Kasumi-1 (cell line): ENCODE data around the gene MPZL3.

Experiments
- DNase-seq, 2 experiments: peaks; one replicate each; lab custom pipeline; 2025; lab: John Stamatoyannopoulos, UW

The MPZL3 gene, protein sequence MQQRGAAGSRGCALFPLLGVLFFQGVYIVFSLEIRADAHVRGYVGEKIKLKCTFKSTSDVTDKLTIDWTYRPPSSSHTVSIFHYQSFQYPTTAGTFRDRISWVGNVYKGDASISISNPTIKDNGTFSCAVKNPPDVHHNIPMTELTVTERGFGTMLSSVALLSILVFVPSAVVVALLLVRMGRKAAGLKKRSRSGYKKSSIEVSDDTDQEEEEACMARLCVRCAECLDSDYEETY

DNA sequence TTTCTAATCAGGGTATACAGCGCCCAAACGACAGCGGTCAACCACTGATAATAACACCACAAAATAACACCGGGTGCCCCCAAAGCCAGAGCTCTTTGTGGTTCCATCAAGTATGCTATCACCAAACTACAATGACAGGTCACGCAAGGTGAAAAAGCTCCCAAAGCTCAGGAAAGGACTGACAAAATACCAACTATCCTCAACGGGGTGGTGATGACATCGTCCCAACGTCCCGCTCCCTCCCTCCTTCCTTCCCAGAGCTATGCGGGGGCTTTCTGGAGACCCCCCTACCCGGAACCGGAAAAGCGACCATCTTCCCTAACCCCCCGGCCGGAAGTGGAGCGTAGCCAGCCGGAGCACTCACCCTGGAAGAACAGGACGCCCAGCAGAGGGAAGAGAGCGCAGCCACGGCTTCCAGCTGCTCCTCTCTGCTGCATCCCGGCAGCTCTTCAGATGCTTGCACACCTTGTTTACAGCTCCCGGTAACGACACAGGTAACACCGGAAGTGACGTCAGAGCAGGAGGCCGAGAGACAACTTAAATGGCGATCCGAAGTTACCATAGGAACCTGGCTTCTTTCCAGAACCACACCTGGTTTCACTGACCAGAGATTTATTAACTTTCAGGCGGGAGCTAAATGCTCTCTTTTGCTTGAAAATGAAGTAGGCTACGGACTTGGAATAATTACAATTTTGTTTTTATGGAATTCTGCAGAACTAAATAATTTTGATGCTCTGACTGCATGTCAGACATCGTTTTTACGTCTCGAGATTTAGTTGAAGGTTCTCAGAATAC lies at the start of gene MPZL3:
Gene MPZL3 (minus strand): TSS at position 508 of the 795 bp plus-strand sequence. CDS start 71 bp downstream, at position 437.
- DNase-seq: no peak

- no peak for DNase-seq
Measured at GRCh38 chr11:118301600-118302195, 49.5 kb upstream of the MPZL3 start.

- peak; percentile 47 to 61 for DNase-seq
Measured at GRCh38 chr11:118295815-118296454, 43.8 kb upstream of the MPZL3 start.

DNA sequence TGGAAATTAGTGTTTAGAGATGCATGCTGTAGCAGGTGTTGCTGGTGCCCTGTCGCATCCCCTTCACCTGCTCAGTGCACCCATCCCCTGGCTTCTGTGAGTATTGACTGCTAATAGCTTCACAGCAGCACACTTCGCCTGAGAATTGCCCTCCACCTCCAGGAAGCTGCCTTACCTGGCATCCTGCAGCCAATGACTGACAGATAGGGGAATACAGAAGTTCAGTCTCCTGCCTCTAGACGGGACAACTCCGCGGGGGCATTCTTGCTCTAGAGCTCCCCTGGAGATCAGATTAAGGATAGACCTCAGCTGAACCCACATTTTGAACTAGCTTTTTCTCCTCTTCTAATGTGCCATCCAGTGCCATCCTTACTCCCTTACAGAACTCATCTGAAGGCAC lies 43.0 kb upstream of the MPZL3 start:
- DNase-seq: no peak

GRCh38 chr11:118294053-118294452 lies 41.9 kb upstream of the MPZL3 start:
- DNase-seq: no peak

- DNase-seq: no peak
Measured at GRCh38 chr11:118291477-118292135, 39.4 kb upstream of the MPZL3 start.

DNA sequence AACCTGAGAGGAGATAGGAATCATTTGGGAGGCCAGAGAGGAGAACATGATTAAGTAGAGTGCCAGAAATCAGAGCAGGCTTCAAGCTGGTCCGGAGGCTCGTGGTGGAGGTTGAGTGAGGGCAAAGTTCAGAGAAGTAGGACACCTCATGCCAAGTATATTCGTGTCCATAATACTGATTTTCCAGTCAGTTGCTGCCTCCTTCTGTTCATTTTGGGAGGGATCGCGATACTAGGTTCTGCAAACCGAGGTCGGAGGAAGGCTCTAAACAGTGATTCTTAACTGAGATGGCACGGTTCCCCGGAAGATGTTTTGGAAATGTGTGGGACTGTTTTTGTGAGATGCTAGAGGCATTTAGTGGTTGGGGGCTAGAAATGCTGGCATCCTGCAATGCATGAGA lies 38.8 kb upstream of the MPZL3 start:
- DNase-seq: peak in 1 of 2 experiments; percentile 13

DNA sequence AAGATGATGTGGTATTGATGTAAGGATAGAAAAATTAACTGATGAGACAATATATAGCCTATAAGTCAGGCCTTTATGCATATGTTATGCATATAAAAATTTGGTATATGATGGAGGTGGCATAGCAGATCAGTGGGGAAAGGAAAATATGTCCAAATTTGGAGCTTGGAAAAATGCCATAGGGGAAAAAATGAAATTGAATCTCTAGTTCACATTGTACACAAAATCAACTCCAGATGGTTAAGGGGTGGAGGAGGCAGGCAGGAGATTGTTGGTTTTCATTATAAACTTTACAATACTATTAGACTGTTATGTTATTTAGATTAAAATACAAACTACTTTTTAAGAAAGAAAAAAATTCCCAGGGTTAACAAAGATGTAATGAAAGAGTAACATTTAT lies 37.2 kb upstream of the MPZL3 start:
- DNase-seq: no peak

- DNase-seq: no peak
Measured at GRCh38 chr11:118287006-118287405, 34.8 kb upstream of the MPZL3 start.

- DNase-seq: no peak
Measured at GRCh38 chr11:118286545-118286944, 34.4 kb upstream of the MPZL3 start.

- no peak for DNase-seq
Measured at GRCh38 chr11:118283756-118284350, 31.7 kb upstream of the MPZL3 start.

- DNase-seq: no peak
Measured at GRCh38 chr11:118283037-118283636, 31.0 kb upstream of the MPZL3 start.

DNA sequence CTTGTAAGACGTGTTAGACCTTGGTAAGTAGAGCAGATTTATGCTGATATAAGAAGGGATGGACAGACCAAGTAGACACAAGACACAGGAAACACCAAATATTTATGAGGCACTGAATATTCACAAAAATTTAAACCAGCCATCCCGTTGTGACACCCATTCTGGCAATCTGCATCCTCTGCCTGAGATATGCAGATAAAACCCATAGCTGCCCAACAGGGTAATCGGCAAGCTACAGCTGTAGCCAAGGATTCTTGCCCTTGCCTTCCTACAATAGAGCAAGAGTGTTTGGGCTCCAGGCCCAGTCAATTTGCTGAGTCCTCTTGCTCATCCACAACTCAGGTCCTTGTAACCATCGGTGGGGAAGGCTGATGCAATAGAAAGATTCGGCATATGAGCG lies 30.4 kb upstream of the MPZL3 start:
- DNase-seq: no peak

DNA sequence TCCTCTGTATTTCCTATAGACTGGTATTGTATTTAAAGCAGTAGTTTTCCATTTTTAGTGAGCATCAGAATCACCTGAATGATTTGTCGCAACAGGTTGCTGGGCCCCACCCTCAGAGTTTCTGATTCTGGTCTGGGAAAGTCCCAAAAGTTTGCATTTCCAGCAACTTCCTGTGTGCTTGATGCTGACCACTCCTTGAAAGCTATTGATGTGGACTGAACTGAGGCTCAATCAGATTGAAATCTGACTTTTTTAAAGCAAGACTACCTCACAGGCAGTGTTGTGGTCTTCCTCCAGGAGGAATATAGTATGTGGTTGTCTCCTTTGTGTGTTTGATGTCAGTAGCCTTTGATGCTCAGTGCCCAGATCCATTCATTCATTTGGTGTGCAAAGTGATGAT lies 29.1 kb upstream of the MPZL3 start:
- DNase-seq: no peak

- DNase-seq: no peak
Measured at GRCh38 chr11:118277312-118277711, 25.1 kb upstream of the MPZL3 start.

DNA sequence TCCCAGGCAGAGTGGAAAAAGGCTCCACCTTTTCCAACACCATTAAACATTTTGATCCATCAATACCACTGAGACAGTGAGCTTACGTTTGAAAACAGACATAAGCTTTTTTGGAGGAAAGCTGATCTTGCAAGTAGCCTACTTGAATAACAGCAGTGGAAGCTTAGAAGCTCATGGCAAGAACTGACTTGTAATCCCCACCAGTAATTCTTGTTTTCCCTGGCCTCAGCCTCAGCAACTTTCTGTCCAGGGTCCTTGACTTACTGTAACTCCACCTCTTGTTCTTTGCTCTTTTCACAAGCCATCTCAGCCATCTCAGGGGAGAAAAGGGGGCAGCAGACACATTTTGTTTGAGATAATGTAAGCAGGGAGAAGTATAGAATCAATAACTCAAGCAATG lies 24.3 kb upstream of the MPZL3 start:
- no peak for DNase-seq

- DNase-seq: no peak
Measured at GRCh38 chr11:118275176-118275575, 23.0 kb upstream of the MPZL3 start.

- DNase-seq: no peak
Measured at GRCh38 chr11:118274186-118274585, 22.0 kb upstream of the MPZL3 start.

DNA sequence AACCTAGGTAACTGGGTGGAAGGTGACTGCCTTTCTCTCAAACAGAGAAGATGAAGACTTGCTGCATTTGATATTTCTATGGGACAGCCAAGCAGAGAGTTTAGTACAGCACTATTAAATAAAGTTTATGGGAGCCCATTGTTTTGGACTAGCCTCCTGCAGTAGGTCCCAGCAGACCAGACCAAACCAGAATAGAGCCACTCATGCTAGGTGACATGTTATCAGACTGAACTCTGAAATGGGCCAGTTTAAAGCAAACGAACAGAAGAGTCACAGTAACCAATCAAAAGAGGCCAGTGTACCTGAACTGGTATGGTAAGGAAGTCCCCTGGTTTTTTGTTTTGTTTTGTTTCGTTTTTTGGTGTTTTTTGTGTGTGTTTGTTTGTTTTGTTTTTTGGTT lies 19.8 kb upstream of the MPZL3 start:
- DNase-seq: no peak

GRCh38 chr11:118267486-118267885 lies 15.3 kb upstream of the MPZL3 start:
- no peak for DNase-seq

DNA sequence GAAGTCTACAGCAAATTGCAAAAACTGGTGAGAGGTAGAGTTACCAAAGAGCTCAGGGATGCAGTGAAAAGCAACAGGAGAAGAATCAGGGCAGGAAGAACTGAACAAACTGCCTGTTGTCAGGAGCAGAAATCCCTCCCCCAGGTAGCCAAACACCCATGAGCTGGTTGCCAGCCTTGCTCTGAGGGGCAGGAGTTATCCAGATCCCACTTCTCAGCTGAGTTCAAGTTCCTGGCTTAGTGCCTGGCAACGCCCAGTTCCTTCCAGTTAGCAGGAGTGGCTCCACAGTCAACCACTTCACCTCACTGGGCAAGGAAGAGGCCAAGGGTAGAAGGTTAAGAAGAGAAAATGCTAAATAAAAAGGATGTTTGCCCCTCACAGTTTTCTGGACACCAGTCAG lies 13.8 kb upstream of the MPZL3 start:
- no peak for DNase-seq
